ENCODE data around the gene BABAM2.

DNA sequence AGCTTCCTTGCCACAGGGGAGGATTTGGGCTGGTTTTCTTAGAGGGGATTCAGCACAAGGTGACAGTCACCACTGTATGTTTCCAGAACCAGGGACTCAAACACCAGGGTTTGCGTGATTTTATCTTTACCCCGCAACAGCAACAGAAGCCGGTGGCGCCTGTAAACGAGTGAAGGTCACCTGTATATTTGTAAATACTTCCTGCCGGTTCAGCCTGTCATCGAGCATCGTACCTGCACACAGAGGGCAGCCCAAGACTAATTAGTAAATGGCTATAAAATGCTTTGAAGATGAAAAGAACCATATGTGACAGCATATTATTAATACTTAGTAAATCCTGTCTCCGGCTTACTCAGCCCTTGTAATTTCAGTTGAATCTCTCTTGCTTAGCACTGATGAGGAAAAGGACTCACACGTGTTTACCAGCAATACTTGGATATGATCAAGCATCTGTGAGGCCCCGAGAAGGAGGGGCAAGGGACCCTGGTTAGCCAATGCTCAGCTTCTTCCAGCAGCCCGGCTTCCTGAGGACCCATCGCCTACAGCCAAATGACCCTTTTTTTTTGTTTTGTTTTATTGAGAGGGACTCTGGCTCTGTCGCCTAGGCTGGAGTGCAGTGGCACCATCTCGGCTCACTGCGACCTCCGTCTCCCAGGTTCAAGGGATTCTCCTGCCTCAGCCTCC lies 450.8 kb downstream of the BABAM2 start:
- TF ChIP-seq, protein P1, sequence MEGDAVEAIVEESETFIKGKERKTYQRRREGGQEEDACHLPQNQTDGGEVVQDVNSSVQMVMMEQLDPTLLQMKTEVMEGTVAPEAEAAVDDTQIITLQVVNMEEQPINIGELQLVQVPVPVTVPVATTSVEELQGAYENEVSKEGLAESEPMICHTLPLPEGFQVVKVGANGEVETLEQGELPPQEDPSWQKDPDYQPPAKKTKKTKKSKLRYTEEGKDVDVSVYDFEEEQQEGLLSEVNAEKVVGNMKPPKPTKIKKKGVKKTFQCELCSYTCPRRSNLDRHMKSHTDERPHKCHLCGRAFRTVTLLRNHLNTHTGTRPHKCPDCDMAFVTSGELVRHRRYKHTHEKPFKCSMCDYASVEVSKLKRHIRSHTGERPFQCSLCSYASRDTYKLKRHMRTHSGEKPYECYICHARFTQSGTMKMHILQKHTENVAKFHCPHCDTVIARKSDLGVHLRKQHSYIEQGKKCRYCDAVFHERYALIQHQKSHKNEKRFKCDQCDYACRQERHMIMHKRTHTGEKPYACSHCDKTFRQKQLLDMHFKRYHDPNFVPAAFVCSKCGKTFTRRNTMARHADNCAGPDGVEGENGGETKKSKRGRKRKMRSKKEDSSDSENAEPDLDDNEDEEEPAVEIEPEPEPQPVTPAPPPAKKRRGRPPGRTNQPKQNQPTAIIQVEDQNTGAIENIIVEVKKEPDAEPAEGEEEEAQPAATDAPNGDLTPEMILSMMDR (IDR thresholded peaks at IDR 0.05) = no peak
- TF ChIP-seq EZH2phosphoT487 (IDR thresholded peaks at IDR 0.05) (no peak), EZH2 (IDR thresholded peaks at IDR 0.05) (no peak)

All from neural progenitor cell (in vitro differentiated cells).